HG03196 (cell line): ENCODE results near the gene TIMELESS.
"Not testable (repeated sequence)": the region's sequence is repeated elsewhere in the genome, so short reads cannot be mapped to it uniquely, and the experiment has no call there.

Experiments
- ATAC-seq: cut with Tn5 transposase; IDR thresholded peaks from one replicate; pipeline ENCODE4 v1.9.1; 2021; ENCODE audit not compliant: unreplicated experiment

TIMELESS gene

DNA sequence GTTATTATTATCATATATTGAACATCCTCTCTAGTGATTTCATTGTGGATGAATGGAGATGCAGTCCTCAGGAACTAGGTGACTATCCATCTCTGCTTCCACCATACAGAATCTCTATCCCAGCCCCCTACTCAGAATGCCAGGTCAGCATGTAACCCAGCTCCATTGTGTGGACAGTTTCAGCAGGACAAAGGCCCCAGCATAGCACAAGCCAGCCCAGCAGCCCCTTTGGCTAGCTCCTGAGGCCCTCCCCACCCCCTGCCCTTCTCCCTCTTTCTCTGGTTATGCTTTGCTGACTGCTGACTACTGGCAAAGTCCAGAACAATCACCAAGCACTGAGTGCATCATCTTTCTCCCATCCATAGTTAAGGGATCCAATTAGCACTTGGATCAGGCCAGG lies 13.3 kb upstream of the TIMELESS start:
- ATAC-seq = no peak

DNA sequence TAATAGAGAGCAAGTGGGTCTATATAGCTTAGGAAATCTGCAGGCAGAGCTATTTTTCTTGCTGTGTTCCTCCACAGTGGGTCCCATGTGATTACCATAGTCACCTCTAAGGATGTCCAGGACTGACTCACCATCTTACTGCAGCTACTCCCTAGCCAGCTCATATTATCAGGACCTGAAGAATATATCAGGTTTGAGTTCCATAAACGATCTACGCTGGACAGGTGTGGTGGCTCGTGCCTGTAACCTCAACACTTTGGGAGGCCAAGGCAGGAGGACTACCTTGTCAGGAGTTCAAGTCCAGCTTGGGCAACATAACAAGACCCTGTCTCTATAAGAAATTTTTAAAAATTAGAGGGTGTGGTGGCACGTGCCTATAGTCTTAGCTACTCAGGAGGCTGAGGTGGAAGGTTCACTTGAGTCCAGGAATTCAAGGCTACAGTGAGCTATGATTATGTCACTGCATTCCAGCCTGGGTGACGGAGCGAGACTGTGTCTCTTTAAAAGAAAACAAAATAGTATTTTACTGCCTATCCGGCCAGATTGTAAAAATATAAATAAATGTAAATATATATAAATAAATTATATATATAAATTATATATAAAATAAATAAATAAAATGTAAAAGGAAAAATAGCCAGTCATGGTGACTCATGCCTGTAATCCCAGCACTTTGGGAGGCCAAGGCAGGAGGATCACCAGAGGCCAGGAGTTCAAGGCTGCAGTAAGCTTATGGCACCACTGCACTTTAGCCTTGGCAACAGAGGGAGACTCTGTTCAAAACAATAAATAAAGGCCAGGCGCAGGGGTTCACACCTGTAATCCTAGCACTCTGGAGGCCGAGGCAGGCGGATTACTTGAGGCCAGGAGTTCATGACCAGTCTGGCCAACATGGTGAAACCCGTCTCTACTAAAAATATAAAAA lies 12.3 kb upstream of the TIMELESS start:
- no peak for ATAC-seq

DNA sequence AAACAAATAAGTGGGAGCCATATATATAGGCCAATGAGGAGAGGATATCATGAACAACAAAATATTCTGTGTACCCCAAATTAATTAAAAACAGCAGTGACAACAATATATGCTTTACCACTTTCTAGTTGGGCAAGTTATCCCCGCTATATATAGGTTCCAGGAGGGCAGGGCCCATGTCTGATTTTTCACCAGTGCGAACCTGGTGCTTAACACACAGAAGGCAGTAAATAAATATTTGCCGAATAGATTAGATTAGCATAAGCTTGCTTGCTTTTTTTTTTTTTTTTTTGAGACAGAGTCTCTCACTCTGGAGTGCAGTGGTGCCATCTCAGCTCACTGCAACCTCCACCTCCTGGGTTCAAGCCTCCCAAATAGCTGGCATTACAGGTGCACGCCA lies 8.6 kb upstream of the TIMELESS start:
- no peak for ATAC-seq

GRCh38 chr12:56454557-56454956 lies 5.3 kb upstream of the TIMELESS start, which contains the start of gene MIP:
Gene MIP, minus strand, starts transcription at chr12:56454657. Its CDS starts 44 bp downstream, at chr12:56454613.
- no peak for ATAC-seq

- no peak for ATAC-seq
Measured at GRCh38 chr12:56451147-56451546, 1.9 kb upstream of the TIMELESS start.

GRCh38 chr12:56450241-56450640 lies 1.0 kb upstream of the TIMELESS start:
- no peak for ATAC-seq

DNA sequence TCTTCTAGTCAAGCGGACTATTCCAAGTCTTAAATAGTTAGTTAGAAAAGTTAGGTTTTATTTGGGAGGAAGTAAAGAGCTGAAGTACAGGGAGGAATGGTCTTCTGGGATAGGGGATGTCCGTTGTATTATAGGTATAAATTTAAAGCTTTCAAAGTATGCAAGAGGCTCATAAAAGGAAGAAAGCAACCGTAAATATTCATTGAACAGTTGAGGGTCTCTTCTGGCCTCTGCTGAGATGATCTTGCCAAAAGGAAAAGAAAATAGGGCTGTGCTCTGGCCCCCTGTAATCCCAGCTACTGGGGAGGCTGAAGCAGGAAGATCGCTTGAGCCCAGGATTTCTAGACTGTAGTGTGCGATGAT lies 377 bp upstream of the TIMELESS start:
- no peak for ATAC-seq

DNA sequence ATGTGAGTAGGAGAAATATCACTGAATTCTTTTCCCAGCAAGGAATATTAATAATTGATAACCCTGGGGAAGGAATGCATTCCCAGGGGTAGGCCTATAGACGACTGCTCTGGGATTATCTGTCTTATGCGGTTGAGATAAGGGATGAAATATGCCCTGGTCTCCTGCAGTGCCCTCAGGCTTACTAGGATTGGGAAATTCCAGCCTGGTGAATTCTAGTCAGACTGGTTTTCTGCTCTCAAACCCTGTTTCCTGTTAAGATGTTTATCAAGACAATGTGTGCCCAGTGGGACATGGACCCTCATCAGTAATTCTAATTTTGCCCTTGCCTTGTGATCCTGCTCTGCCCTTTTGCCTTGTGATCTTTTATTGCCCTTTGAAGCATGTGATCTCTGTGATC lies 6.0 kb downstream of the TIMELESS start:
- not testable (repeated sequence) for ATAC-seq

DNA sequence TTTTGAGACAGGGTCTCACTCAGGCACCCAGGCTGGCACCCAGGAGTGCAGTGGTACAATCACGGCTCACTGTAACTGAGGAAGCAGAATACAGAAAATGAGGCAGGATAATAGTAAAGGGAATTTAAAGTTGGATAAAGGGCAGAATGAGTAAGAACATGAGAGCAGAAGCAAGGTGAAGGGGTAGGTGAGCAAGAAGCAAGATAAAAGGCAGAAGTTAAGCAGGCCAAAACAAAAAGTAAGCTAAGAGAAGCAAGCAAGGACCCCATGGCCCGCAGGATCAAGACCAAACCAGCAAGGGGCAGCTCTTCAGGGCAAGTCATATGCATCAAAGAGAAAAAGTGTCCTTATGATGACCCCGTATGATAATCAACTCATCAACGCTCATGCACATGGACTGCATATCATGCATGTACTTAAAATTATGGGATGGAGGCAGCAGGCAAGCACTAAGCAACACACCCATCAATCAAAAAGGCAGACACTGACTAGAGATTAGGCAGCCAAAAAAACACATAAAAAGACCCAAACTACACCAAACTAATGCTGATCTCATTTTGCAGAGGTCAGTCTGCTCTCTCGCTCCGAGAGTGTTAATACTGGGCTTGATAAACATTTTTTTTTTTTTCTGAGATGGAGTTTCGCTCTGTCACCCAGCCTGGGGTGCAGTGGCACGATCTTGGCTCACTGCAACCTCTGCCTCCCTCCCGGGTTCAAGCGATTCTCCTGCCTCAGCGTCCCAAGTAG lies 11.6 kb downstream of the TIMELESS start:
- ATAC-seq = no peak

GRCh38 chr12:56434828-56435227 lies 14.4 kb downstream of the TIMELESS start:
- no peak for ATAC-seq

DNA sequence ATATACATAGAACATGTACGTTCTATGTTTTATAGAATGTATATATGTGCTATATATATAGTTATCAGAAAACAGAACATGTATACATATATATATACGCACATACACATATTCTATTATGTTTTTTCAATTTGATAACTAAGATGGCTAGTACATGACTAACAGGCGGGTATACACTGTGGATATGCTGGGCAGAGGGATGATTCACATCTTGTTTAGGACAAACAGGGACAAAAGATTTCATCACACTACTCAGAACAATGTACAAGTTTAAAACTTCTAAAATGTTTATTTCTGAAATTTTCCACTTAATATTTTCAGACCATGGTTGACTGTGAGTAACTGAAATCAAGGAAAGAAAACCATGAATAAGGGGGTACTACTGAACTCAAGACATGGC lies 17.4 kb downstream of the TIMELESS start:
- ATAC-seq = no peak

GRCh38 chr12:56431288-56431687 lies 17.9 kb downstream of the TIMELESS start:
- ATAC-seq = no peak

DNA sequence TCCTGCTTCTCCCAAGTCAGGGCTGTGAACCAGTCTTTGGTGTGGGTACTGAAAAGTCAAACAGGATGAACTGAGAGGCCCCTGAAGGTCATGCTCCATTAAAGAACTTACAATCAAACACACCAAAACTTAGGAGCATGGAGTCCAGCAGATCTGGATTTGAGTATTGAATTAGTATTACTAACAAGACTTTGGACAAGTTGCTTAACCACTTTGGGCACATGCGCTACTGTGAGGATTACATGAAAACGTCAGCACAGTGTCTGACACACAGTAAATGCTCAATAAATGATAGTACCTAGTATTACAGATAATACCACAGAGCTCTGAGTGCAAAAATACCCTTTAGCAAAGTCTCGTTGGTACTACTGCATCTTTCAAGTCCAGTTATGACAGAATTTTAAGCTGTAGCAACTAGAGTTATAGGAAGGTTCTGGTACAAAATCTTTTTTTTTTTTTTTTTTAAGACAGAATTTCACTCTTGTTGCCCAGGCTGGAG lies 23.2 kb downstream of the TIMELESS start:
- ATAC-seq = no peak

GRCh38 chr12:56425193-56425592 lies 24.0 kb downstream of the TIMELESS start:
- ATAC-seq = no peak

GRCh38 chr12:56420411-56420810 lies 28.8 kb downstream of the TIMELESS start:
- ATAC-seq = no peak

DNA sequence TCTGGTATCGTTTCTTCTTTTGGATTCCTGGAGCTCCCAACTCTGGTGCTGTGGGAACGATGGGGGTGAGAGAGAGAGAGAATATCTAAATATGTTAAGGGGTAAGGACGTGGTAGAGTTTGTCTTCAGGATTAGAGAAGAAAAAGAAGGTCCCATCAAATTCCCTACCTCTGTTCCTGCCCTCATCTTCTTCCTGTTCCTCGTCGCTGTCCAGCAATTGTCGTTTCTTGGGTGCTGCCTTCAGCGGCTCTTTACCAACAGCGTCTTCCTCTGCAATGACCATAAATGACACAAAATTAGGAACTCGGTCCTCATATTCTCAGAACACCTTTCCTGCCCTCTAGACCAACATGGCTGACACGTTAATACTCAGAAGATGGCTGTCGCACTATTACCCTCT lies 31.5 kb downstream of the TIMELESS start:
- ATAC-seq = no peak

DNA sequence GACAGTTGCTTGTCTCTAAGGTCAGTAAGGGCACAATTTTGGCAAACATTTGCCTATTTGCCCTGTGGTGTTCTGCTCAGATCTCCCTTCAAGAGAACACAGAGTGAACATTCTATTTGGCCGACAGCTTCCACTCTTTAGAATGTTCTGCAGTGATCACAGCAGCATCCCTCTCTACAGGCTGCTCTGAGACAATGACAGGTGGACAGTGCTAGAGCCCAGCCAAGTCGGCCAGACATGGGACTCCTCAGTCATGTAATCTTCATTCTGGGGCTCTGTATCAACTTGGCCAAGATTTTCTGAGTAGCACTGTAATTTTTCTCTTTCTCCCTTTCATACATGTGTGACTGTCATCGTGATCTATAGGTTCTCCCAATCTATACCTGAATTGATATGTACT lies 34.8 kb downstream of the TIMELESS start:
- ATAC-seq = no peak

- no peak for ATAC-seq
Measured at GRCh38 chr12:56413392-56413791, 35.8 kb downstream of the TIMELESS start.

- no peak for ATAC-seq
Measured at GRCh38 chr12:56411781-56412639, 37.2 kb downstream of the TIMELESS start.

GRCh38 chr12:56410768-56411167 lies 38.5 kb downstream of the TIMELESS start:
- ATAC-seq = no peak

DNA sequence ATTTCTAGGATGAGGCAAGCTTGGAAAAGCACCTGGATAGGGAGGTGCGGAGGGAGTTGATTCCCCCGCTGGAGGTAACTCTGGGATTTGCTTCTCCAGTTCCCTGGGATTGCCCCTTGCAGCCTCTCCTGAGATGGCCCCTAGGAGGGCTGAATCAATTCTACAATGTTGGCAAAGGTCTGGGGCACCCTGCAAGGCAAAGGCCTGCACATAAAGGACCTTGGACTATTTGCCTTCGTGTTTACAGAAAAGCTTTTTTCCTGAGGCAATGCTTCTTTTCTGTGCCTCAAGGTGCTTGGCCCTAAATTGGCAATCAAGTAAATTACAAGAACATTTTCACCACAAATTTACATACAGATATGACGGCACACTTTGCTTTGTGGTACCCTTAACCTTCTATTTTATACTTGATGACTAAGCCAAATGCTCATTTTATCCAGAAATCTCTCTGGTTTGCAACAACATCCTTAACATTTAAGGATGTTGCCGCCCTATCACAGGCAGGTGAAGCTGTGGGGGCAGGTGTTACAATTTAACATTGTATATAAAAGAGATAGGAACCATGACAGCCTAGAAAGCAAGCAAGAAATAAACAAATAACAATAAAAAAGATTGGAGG lies 40.3 kb downstream of the TIMELESS start:
- ATAC-seq = no peak
